OCI-LY7 (cell line): ENCODE data around the gene HSFX1. TPM values are rescaled to one million over a fixed set of nuclear protein-coding genes. Genes with fewer than 3 reads are reported as not detected.
"Not testable (repeated sequence)": the region's sequence is repeated elsewhere in the genome, so short reads cannot be mapped to it uniquely, and the experiment has no call there.

ENCODE experiments used
- Bru-seq: library from RNA; stranded (reverse); fragments of 400-500 nt; gene quantifications from one replicate; lab custom pipeline; 2021; lab: Mats Ljungman, UMichigan
- BruChase-seq, 2 experiments: library from RNA; stranded (reverse); fragments of 400-500 nt; gene quantifications; one replicate each; lab custom pipeline; 2021; lab: Mats Ljungman, UMichigan
- BruUV-seq: library from RNA; stranded (reverse); fragments of 400-500 nt; replicated peaks from 2 replicates; lab custom pipeline; 2021; lab: Mats Ljungman, UMichigan
- CTCF ChIA-PET: fragments of 300-600 bp; sonication (Branson Sonifier 250); formaldehyde crosslinking; loops from one replicate; lab custom pipeline; 2022; ENCODE audit warnings: antibody characterized with exemption; ENCODE audit not compliant: unreplicated experiment; lab: Charles Lee
- POLR2A ChIA-PET: fragments of 300-600 bp; sonication (Branson Sonifier 250); formaldehyde crosslinking; loops from one replicate; lab custom pipeline; 2022; ENCODE audit warnings: antibody characterized with exemption; lab: Charles Lee
- DNase-seq: peaks from one replicate; pipeline ENCODE4 v3.0.0-alpha.2; 2015; ENCODE audit warnings: low spot score
- H2AFZ ChIP-seq: fragments of 200-600 bp; sonication (generic), shearing (Covaris generic); 2 replicates; pipeline ENCODE4 v1.6.1; 2014; ENCODE audit warnings: mild to moderate bottlenecking, antibody characterized with exemption, low read length, moderate library complexity
- H3K27ac ChIP-seq: fragments of 200-600 bp; sonication (generic); 2 replicates; pipeline ENCODE4 v1.5.1; 2014; ENCODE audit warnings: mixed run types, low read depth, mild to moderate bottlenecking, moderate library complexity, low read length, inconsistent platforms; ENCODE audit not compliant: poor library complexity, severe bottlenecking
- H3K36me3 ChIP-seq: fragments of 200-600 bp; sonication (generic); 2 replicates; pipeline ENCODE4 v1.6.1; 2014; ENCODE audit warnings: mild to moderate bottlenecking, antibody characterized with exemption, low read length, moderate library complexity, mixed read lengths; ENCODE audit not compliant: insufficient read depth
- H3K4me1 ChIP-seq: fragments of 200-600 bp; sonication (generic); 2 replicates; pipeline ENCODE4 v1.5.1; 2014; ENCODE audit warnings: mild to moderate bottlenecking, low read length; ENCODE audit not compliant: insufficient read depth, poor library complexity, severe bottlenecking
- H3K4me2 ChIP-seq: fragments of 200-600 bp; sonication (generic); 2 replicates; pipeline ENCODE4 v1.6.1; 2014; ENCODE audit warnings: mild to moderate bottlenecking, low read length
- H3K4me3 ChIP-seq: fragments of 200-600 bp; sonication (generic); 2 replicates; pipeline ENCODE4 v1.5.1; 2014; ENCODE audit warnings: mild to moderate bottlenecking, low read depth, low read length; ENCODE audit not compliant: poor library complexity, severe bottlenecking
- H3K79me2 ChIP-seq: fragments of 200-600 bp; sonication (generic); 2 replicates; pipeline ENCODE4 v1.6.1; 2016; ENCODE audit warnings: low read depth, mild to moderate bottlenecking, low read length, moderate library complexity, mixed read lengths; ENCODE audit not compliant: insufficient read depth
- H3K9me2 ChIP-seq: fragments of 200-600 bp; sonication (generic); 2 replicates; pipeline ENCODE4 v1.6.1; 2016; ENCODE audit warnings: mild to moderate bottlenecking, low read length, mixed read lengths; ENCODE audit not compliant: insufficient read depth
- H3K9me3 ChIP-seq: fragments of 200-600 bp; sonication (generic); 2 replicates; pipeline ENCODE4 v1.6.1; 2014; ENCODE audit warnings: mild to moderate bottlenecking, mixed run types, low read length, mixed read lengths
- H4K20me1 ChIP-seq: fragments of 200-600 bp; sonication (generic); 2 replicates; pipeline ENCODE4 v1.6.1; 2014; ENCODE audit warnings: mild to moderate bottlenecking, antibody characterized with exemption, low read length, moderate library complexity, mixed read lengths; ENCODE audit not compliant: insufficient read depth
- intact Hi-C: fragments of 100-400 bp; cut with micrococcal nuclease; formaldehyde crosslinking; loops from one replicate; pipeline ENCODE4 v1.10.0; 2022; ENCODE audit not compliant: unreplicated experiment
- long read RNA-seq: library from polyadenylated mRNA; stranded (forward); transcript quantifications from one replicate; pipeline ENCODE4 v2.0.0, GENCODE V29; 2022
- total RNA-seq, 2 experiments: library from RNA; depleted of rRNA in 1 of 2; stranded (reverse); fragments of >200 nt in 1 of 2; shearing (Covaris generic) in 1 of 2; gene quantifications; 2 replicates each; pipeline ENCODE4 v1.2.3, GENCODE V29; 2014 to 2022

HSFX1 gene, protein sequence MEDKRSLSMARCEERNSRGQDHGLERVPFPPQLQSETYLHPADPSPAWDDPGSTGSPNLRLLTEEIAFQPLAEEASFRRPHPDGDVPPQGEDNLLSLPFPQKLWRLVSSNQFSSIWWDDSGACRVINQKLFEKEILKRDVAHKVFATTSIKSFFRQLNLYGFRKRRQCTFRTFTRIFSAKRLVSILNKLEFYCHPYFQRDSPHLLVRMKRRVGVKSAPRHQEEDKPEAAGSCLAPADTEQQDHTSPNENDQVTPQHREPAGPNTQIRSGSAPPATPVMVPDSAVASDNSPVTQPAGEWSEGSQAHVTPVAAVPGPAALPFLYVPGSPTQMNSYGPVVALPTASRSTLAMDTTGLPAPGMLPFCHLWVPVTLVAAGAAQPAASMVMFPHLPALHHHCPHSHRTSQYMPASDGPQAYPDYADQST
- total RNA-seq (2014; rRNA removed; shearing (Covaris generic)) = 0.73 TPM in 1 of 2 replicates, not detected in the other
- 0.52 and 0.80 TPM in 2 replicates for total RNA-seq (2022)
- Bru-seq, nascent RNA = percentile 27 among the genes with signal in this experiment
- BruChase-seq, experiment 1, labeled RNA remaining after a 6-hour chase = not detected
- BruChase-seq, experiment 2, labeled RNA remaining after a 2-hour chase = percentile 17 among the genes with signal in this experiment
- long read RNA-seq = 0 reads

DNA sequence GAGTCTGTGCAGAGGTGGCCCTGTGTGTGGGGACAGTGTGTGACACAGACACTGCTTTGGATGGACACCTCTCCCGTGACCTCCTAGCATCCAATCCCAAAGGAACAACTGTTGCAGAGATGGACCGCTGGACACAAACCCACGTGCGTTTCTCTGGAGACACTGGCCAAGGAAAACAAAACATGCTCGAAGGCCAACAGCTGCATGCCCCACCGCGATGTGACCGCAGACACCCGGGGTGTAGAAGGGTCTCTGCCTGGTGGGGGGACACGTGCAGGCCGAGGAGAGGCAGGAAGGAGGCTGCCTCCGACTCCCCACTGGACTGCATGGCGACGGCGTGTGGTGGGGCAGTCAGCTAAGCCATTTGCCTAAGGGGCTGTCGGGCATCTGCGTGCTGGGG is at the start of gene HSFX1:
Gene HSFX1, plus strand, starts transcription at position 301 of the 400 bp plus-strand sequence. CDS start 614 bp downstream, outside the sequence.
- H3K27ac ChIP-seq, DNase-seq, H3K9me3 ChIP-seq, BruUV-seq, intact Hi-C loops, H3K4me2 ChIP-seq, H3K4me1 ChIP-seq, H3K9me2 ChIP-seq, POLR2A ChIA-PET, H3K79me2 ChIP-seq, CTCF ChIA-PET, H3K4me3 ChIP-seq, H4K20me1 ChIP-seq, H3K36me3 ChIP-seq, H2AFZ ChIP-seq: not testable (repeated sequence)

DNA sequence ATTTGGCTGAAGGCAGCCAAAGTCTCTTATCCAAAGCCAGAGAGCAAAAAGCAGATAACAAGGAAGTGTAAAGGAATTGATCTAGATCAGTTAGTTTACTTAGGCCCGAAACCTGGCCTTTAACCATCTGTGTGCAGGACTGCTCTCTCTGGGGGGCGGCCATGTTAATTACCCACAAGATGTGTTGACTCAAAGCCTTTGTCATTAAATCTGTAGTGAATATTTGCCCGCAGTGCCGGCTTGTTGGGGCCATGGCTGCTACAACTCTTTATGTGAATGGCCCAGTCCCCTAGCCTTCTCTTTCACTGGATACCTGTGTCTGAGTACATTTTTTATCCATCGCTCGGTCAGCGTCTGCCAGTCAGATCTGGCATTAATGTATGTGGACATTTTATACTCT is 46.6 kb upstream of the HSFX1 start:
- H4K20me1 ChIP-seq, CTCF ChIA-PET, H3K4me3 ChIP-seq, DNase-seq, H3K9me2 ChIP-seq, H3K4me1 ChIP-seq, H3K36me3 ChIP-seq, H3K27ac ChIP-seq, POLR2A ChIA-PET, H2AFZ ChIP-seq, intact Hi-C loops, H3K79me2 ChIP-seq, H3K9me3 ChIP-seq, H3K4me2 ChIP-seq, BruUV-seq: not testable (repeated sequence)

DNA sequence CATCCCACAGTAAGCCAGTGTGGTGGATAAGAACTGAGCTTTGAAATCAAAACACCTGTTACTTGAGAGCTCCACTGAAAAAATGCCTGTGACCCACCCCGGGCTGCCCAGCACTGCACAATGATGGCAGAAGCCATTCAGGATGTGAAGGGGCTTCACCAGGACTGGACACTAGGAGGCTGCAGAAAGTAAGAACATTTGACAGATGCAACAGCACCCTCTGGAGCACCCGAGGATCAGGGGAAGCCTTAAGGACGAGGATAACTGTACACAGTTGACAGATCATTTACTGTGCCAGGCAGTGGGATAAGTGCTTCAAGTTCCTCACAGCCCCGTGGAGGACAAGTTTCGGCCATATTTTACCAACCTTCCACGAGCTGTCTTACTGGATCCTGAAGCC is 31.6 kb upstream of the HSFX1 start:
- DNase-seq, H3K27ac ChIP-seq, H3K4me1 ChIP-seq, H3K36me3 ChIP-seq, H3K9me2 ChIP-seq, H3K9me3 ChIP-seq, H3K4me3 ChIP-seq, H3K4me2 ChIP-seq, BruUV-seq, CTCF ChIA-PET, POLR2A ChIA-PET, H3K79me2 ChIP-seq, H4K20me1 ChIP-seq, intact Hi-C loops, H2AFZ ChIP-seq: not testable (repeated sequence)

DNA sequence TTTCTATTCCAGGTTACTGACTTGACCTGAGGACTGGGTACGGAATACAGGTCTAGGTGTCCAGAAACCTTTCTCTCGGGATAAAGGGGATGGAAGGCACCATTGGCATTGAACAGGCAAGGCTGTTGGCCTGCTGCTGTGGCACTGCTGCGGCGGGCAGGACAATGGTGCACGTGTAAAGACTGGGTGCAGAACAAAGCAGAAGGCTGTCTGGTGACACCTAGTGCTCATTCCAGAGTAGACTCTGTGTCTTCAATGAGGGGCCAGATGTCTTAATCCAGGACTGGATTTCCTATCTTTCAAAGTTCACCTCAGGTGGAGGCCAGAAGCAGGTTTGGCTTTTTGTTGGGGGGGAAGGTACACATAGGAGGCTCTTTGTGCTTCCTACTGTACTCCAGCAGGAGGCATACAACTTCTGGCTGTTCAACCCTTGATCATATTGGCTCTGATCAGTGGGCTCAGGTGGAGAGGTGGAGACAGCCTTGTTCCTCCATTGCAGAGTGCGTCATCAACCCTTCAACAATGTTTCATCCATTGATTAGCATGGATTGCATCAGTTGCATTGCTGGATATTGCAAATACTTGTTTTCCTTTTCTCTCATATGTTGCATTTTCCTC is 27.4 kb upstream of the HSFX1 start:
- H4K20me1 ChIP-seq, H3K79me2 ChIP-seq, CTCF ChIA-PET, H3K4me2 ChIP-seq, BruUV-seq, H3K9me3 ChIP-seq, H3K36me3 ChIP-seq, POLR2A ChIA-PET, DNase-seq, H3K4me1 ChIP-seq, H3K27ac ChIP-seq, H3K9me2 ChIP-seq, H3K4me3 ChIP-seq, H2AFZ ChIP-seq, intact Hi-C loops: not testable (repeated sequence)
